A172 (cell line): ENCODE data around the gene CDV3. TPM values are rescaled to one million over a fixed set of nuclear protein-coding genes. Genes with fewer than 3 reads are reported as not detected.

ENCODE experiments used
- DNase-seq: peaks from one replicate; pipeline ENCODE4 v3.0.0-alpha.2; 2015; ENCODE audit warnings: low spot score
- total RNA-seq: library from RNA; depleted of rRNA; stranded (reverse); fragments of >200 nt; shearing (Covaris generic); gene quantifications from 2 replicates; pipeline ENCODE4 v1.2.3, GENCODE V29; 2014; rRNA removed

CDV3 gene
- total RNA-seq, 1 experiment from 2014 or later = 239 TPM

DNA sequence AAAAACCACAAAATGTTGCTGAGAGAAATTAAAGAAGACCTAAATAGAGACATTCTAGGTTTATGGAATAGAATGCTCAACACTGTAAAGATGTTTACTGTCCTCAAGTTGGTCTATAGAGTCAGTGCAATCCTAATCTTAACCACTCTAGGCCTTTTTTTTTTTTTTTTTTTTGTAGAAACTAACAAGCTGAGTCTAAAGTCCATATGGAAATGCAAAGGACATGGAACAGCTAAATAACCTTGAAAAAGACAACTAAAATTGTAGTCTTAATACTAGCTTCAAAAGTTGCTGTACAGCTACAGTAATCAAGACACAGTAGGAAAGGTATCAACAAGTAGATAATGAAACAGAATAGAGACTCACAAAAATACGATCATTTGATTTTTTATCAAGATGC, 32.9 kb downstream of the CDV3 start:
- DNase-seq = no peak

DNA sequence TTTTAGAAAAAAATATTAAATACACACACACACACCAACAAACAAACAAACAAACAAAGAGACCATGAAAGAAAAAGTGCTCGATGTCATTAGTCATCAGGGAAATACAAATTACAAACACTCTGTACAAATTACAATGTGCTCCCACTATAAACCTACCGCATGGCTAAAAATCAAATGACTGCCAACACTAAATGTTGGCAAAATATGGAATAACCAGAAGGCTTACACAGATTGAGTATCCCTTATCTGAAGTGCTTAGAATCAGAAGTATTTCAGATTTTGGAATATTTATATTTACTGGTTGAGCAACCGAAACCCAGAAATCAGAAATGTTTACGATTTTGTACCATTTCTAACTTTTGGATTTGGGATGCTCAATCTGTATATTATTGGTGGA, 33.4 kb downstream of the CDV3 start:
- no peak for DNase-seq

DNA sequence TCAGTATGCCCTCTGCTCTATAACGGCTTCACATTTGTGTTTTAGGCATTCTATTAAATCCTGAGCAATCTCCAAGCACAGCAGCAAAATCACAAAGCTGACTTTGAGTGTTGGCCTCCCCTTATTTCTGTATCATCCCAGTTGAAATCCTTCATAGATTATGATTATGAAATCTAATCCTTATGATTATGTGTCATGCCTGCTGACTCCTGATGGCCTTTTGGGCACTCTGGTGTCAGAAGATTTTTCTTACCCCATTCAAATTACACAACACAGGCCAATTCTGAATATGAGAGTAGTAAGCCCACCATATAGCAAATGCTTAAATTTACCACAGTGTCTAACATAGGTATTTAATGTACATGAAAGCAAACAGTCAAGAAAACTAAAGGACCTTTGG, 34.3 kb downstream of the CDV3 start:
- DNase-seq = no peak

DNA sequence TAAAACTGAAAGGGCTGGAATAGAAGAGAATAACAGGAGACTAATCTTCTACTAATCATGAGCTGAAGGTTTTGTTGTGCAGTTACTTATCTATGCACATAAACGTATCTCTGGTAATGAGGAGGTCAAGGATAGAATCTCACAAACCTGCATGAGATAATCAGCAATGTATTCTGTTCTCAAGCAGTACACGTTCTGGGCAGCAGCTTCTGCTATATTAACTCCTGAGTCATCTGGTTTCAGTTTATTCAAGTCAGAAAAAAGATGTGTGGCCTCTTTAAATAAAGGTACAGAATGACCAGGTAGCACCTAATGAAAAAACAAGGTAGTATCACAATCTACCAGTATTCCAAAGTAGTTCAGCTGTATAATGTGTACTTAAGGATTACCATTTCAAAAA, 34.9 kb downstream of the CDV3 start:
- no peak for DNase-seq

- no peak for DNase-seq
These were observed 36.5 kb downstream of the CDV3 start for GRCh38 chr3:133610031-133610430.

DNA sequence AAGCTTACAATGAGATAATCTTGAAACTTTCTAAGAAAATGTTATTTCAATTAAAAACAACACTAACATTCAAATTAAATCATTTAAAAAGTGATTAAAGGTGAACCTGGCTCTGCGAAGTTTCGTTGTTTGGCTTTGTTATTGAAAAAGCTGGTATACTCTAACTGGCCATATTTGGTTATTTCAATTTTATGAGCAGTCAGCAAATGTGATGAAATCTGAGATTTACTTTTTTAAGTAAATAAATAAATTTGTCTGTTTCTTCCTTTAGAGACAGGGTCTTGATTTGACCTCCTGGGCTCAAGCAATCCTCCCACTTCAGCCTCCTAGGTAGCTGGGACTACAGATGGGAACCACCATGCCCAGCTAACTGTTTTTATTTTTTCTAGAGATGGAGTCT, 38.0 kb downstream of the CDV3 start:
- no peak for DNase-seq

GRCh38 chr3:133620066-133620784, 46.7 kb downstream of the CDV3 start:
- DNase-seq = no peak

GRCh38 chr3:133627789-133628188, 54.3 kb downstream of the CDV3 start:
- no peak for DNase-seq

- no peak for DNase-seq
These were observed 55.7 kb downstream of the CDV3 start for GRCh38 chr3:133629146-133629545.

DNA sequence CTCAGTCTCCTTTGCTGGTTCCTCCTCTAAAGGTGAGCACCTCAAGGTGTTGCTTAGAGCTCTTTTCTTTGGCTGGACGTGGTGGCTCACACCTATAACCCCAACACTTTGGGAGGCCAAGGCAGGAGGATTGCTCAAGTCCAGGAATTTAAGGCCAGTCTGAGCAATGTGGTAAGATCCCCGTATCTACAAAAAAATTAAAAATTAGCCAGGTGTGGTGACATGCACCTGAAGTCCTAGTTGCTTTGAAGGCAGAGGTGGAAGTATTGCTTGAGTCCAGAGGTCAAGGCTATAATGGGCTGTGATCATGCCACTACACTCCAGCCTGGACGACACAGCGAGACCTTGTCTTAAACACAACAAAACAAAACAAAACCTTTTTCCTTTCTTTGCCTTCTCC, 60.0 kb downstream of the CDV3 start:
- DNase-seq = no peak

Other genes with a start within 250 kb of the CDV3 start
- not detected in 2 replicates for gene BFSP2, start 173.6 kb upstream of the CDV3 start, total RNA-seq
- 70.8 and 73.0 TPM in 2 replicates for gene TOPBP1, start 88.3 kb downstream of the CDV3 start, total RNA-seq
- under 0.01 and 1.7 TPM in 2 replicates for gene TF, start 172.7 kb downstream of the CDV3 start, total RNA-seq
- 96.0 and 107 TPM in 2 replicates for gene SRPRB, start 232.1 kb downstream of the CDV3 start, total RNA-seq